K562 (cell line): ENCODE measurements around the gene NTF4. TPM values are rescaled to one million over a fixed set of nuclear protein-coding genes. Genes with fewer than 3 reads are reported as not detected.

Experiments
- ARID4B ChIP-seq: sonication (generic); formaldehyde crosslinking; IDR thresholded peaks from 2 replicates; pipeline ENCODE4 v1.8.0; 2022; ENCODE audit warnings: mild to moderate bottlenecking, missing genetic modification reagents
- ATF1 ChIP-seq, 2 experiments: fragments of 450-650 bp in 1 of 2; IDR thresholded peaks; 2 replicates each; pipeline ENCODE4 v1.6.1; 2016; ENCODE audit warnings: missing compliant biosample characterization in 1 of 2, missing genetic modification characterization in 1 of 2
- CREB1 ChIP-seq, 2 experiments: sonication (generic) in 1 of 2; formaldehyde crosslinking in 1 of 2; IDR thresholded peaks; 2 replicates each; pipeline versions ENCODE4 v1.6.1 to v1.8.0; 2012 to 2022; ENCODE audit warnings: inconsistent platforms in 1 of 2, mild to moderate bottlenecking in 1 of 2, missing genetic modification reagents in 1 of 2, moderate library complexity in 1 of 2
- ELF2 ChIP-seq: fragments of 250-450 bp; sonication (Bioruptor Pico); IDR thresholded peaks from 2 replicates; pipeline ENCODE4 v1.5.0; 2021; ENCODE audit warnings: mild to moderate bottlenecking
- FOXP1 ChIP-seq: sonication (generic); formaldehyde crosslinking; IDR thresholded peaks from 2 replicates; pipeline ENCODE4 v1.8.0; 2022; ENCODE audit warnings: mild to moderate bottlenecking, missing genetic modification reagents
- GABPB1 ChIP-seq: sonication (generic); formaldehyde crosslinking; IDR thresholded peaks from 2 replicates; pipeline ENCODE4 v1.8.0; 2022; ENCODE audit warnings: mild to moderate bottlenecking, missing genetic modification reagents
- MAFG ChIP-seq: fragments of 450-650 bp; conservative IDR thresholded peaks from 2 replicates; pipeline ENCODE4 v1.6.1; 2016; ENCODE audit warnings: missing genetic modification characterization, missing compliant biosample characterization
- MED1 ChIP-seq: sonication (generic); formaldehyde crosslinking; IDR thresholded peaks from 2 replicates; pipeline ENCODE4 v1.8.1; 2023; ENCODE audit warnings: missing genetic modification reagents, borderline replicate concordance
- MEF2D ChIP-seq: conservative IDR thresholded peaks from 2 replicates; pipeline ENCODE4 v1.6.1; 2016; ENCODE audit warnings: low read depth, missing genetic modification characterization, missing compliant biosample characterization
- MEIS2 ChIP-seq: fragments of 450-650 bp; IDR thresholded peaks from 2 replicates; pipeline ENCODE4 v1.6.1; 2014; ENCODE audit warnings: mild to moderate bottlenecking; ENCODE audit not compliant: partially characterized antibody
- MLX ChIP-seq, 2 experiments: fragments of 450-650 bp in 1 of 2; sonication (generic) in 1 of 2; formaldehyde crosslinking; conservative IDR thresholded peaks; 2 replicates each; pipeline versions ENCODE4 v1.4.0 to v1.8.1; 2020 to 2022; ENCODE audit warnings: mild to moderate bottlenecking in 1 of 2, missing genetic modification reagents in 1 of 2
- NONO ChIP-seq, 2 experiments: fragments of 200-400 bp in 1 of 2; fragments of 450-650 bp in 1 of 2; formaldehyde crosslinking in 1 of 2; IDR thresholded peaks; 2 replicates each; pipeline ENCODE4 v1.6.1; 2017; ENCODE audit warnings: low read depth in 2 of 2, mild to moderate bottlenecking in 2 of 2, moderate library complexity in 2 of 2, low read length in 1 of 2
- RBM22 ChIP-seq: fragments of 200-400 bp; formaldehyde crosslinking; IDR thresholded peaks from 2 replicates; pipeline ENCODE4 v1.6.1; 2018; ENCODE audit warnings: low read length, low read depth; ENCODE audit not compliant: poor library complexity, severe bottlenecking
- SP1 ChIP-seq: sonication (generic); formaldehyde crosslinking; IDR thresholded peaks from 2 replicates; pipeline ENCODE4 v1.8.1; 2022; ENCODE audit warnings: mild to moderate bottlenecking, missing genetic modification reagents
- SUPT5H ChIP-seq: fragments of 450-650 bp; IDR thresholded peaks from 2 replicates; pipeline ENCODE4 v1.6.1; 2016
- TEAD1 ChIP-seq, 2 experiments: fragments of 450-650 bp in 1 of 2; sonication (generic) in 1 of 2; formaldehyde crosslinking; IDR thresholded peaks; 2 replicates each; pipeline versions ENCODE4 v1.4.0 to v1.8.0; 2020 to 2022; ENCODE audit warnings: mild to moderate bottlenecking in 2 of 2, missing genetic modification reagents in 1 of 2
- ZBTB7A ChIP-seq: IDR thresholded peaks from 2 replicates; pipeline ENCODE4 v1.6.1; 2011; ENCODE audit warnings: low read depth, mild to moderate bottlenecking, low read length, moderate library complexity, borderline replicate concordance; ENCODE audit not compliant: control insufficient read depth
- ZNF274 ChIP-seq: IDR thresholded peaks from 2 replicates; pipeline ENCODE4 v1.6.1; 2011; ENCODE audit warnings: low read depth, mild to moderate bottlenecking, low read length, moderate library complexity, borderline replicate concordance
- ZNF282 ChIP-seq: sonication (generic); formaldehyde crosslinking; IDR thresholded peaks from 2 replicates; pipeline ENCODE4 v1.8.1; 2023; ENCODE audit warnings: missing genetic modification reagents
- ZNF561 ChIP-seq: fragments of 450-650 bp; formaldehyde crosslinking; conservative IDR thresholded peaks from 2 replicates; pipeline ENCODE4 v1.4.0; 2020; ENCODE audit warnings: mild to moderate bottlenecking, moderate library complexity
- ZNF75A ChIP-seq: fragments of 450-650 bp; formaldehyde crosslinking; IDR thresholded peaks from 2 replicates; pipeline ENCODE4 v1.4.0; 2020; ENCODE audit warnings: mild to moderate bottlenecking
- polyA plus RNA-seq, 8 experiments: library from polyadenylated mRNA; depleted of rRNA in 4 of 8; stranded (reverse) in 5 of 8; unstranded in 3 of 8; fragments of >200 nt; fragmentation: Nextera tagmentation in 2 of 8; fragmentation: Illumina TruSeq in 1 of 8; extraction: Ambion mirVana in 2 of 8; extraction: Trizol in 1 of 8; gene quantifications; 2 replicates each; pipeline versions ENCODE4 v1.2.1 to v1.2.3, GENCODE V29; 2011 to 2014; ENCODE audit warnings: inconsistent platforms in 1 of 8, missing spikeins in 1 of 8
- total RNA-seq, 7 experiments: library from RNA; depleted of rRNA in 6 of 7; stranded (reverse); fragments of >200 nt in 6 of 7; fragmentation: Illumina TruSeq in 2 of 7; extraction: Trizol in 2 of 7; gene quantifications; 2 replicates each; pipeline versions ENCODE4 v1.2.1 to v1.2.3, GENCODE V29; 2011 to 2021; ENCODE audit warnings: low replicate concordance in 1 of 7
- TF ChIP-seq, protein P1 (sequence below): sonication (generic); formaldehyde crosslinking; IDR thresholded peaks from 2 replicates; pipeline ENCODE4 v1.9.0; 2022; ENCODE audit warnings: mild to moderate bottlenecking, missing genetic modification reagents

Gene NTF4
- total and polyA plus RNA-seq, 9 of the 15 experiments (the other 6 are each of a cell fraction or from before 2014, with no cell fraction given), result not detected

DNA sequence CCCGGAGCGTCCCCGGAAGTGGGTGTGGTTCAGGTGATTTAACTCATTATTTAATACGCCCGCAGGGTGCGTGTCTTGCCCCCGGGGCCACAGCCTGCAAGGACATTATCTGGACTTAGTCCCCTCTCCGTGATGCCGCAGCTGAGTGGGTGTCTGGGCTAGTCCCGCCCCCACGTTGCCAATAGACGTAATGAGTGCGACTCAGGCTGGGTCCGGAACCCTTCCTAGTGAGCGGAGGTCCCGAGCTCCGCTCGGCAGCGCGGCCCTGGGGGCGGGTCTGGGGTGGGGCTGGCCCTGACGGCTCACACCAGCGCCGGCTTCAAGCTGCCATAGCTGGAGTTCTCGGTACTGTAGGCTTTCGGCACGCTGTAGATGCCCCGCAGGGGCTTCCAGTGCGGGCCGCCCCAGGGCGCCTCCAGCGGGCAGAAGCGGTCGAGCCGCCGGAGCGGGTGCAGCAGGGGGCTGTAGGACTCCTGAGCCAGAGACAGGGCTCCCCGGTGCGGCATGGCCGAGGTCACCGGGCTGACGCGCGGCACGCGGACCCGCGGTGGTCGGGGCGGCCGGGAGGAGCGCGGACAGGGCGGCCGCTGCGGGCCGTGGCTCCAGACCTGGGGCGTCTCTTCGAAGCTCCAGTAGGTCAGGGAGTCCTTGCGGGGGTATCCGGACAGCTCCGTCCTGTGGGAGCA is 46.8 kb downstream of the NTF4 start (continued):
- TF ChIP-seq ARID4B (CRISPR knock-in tag) (0 out of 2 replicates have a peak, but pooled peaks have one; percentile 19), ZNF561 (no peak), MLX (CRISPR knock-in tag; conservative IDR thresholded peaks at IDR 0.05) (no peak), MED1 (CRISPR knock-in tag) (0 out of 2 replicates have a peak, but pooled peaks have one; percentile 25), SUPT5H (peak; percentile 54), GABPB1 (0 out of 2 replicates have a peak, but pooled peaks have one; percentile 24), RBM22 (no peak), MEIS2 (no peak), ZNF282 (no peak), ELF2 (CRISPR knock-in tag) (0 out of 2 replicates have a peak, but pooled peaks have one; percentile 33), ATF1 (CRISPR knock-in tag; IDR thresholded peaks at IDR 0.05) (no peak), ATF1 (tag; IDR thresholded peaks at IDR 0.05) (peak; percentile 55; the same call in 1 of the 2 replicates), ZNF75A (CRISPR knock-in tag) (no peak), MAFG (tag) (no peak), TEAD1 (CRISPR knock-in tag; IDR thresholded peaks at IDR 0.05) (peak in 1 of 2 experiments; percentile 73; a peak in 1 of 4 replicates), NONO (IDR thresholded peaks at IDR 0.05; ENCODE audit: low read depth in 2 of 2, low read length in 1 of 2) (0 out of 4 replicates have a peak, but pooled peaks of 1 of the 2 experiments have one; percentile 50), MEF2D (tag) (no peak), SP1 (CRISPR knock-in tag) (no peak), CREB1 (IDR thresholded peaks at IDR 0.05) (peak; percentile 77), CREB1 (CRISPR knock-in tag; IDR thresholded peaks at IDR 0.05) (peak; percentile 57; the same call in 1 of the 2 replicates), ZNF274 (no peak), ZBTB7A (peak; percentile 71; the same call in 1 of the 2 replicates), FOXP1 (CRISPR knock-in tag) (0 out of 2 replicates have a peak, but pooled peaks have one; percentile 39)
- TF ChIP-seq, protein P1, sequence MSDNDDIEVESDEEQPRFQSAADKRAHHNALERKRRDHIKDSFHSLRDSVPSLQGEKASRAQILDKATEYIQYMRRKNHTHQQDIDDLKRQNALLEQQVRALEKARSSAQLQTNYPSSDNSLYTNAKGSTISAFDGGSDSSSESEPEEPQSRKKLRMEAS (CRISPR knock-in tag), result peak; percentile 42
